Left cardiac atrium (tissue), 4 donors: ENCODE data around the gene WDR19. TPM values are rescaled to one million over a fixed set of nuclear protein-coding genes. Genes with fewer than 3 reads are reported as not detected.
A peak's percentile ranks its signal among the peaks of the same experiment; 100 is the strongest.
"Not testable (repeated sequence)": the region's sequence is repeated elsewhere in the genome, so short reads cannot be mapped to it uniquely, and the experiment has no call there.

Experiments
- ATAC-seq, 2 donors: fragments of 200-7000 bp; cut with Tn5 transposase; one replicate each; pipeline ENCODE4 v1.9.1; 2020; ENCODE audit warnings: mild to moderate bottlenecking in 2 of 2, moderate library complexity in 2 of 2
- DNase-seq: peaks from one replicate; pipeline ENCODE4 v3.0.0-alpha.2; 2020
- intact Hi-C, 2 donors: fragments of 100-400 bp; cut with DNase I; formaldehyde crosslinking; loops; one replicate each; pipeline versions ENCODE4 v1.14.1 to v1.15.1; 2022 to 2023
- total RNA-seq, 2 donors: library from RNA; stranded (reverse); fragmentation: NEBNext Ultra II Directional; extraction: Animal tissue kit (Norgen Biotek cat#: 25700); gene quantifications; one replicate each; pipeline ENCODE4 v1.2.1, GENCODE V29; 2021
- donor health status: DM: no; HTN: yes; CAD: no.
- donor health status: DM: no; HTN: yes; CAD: no; lungs with severe emphysema.
- donor health status: DM: yes; HTN: yes; CAD: no.
- donor health status: Dilated cardiomyopathy.

The WDR19 gene
- total RNA-seq, 2 donors from 2014 or later = 11.1 to 11.6 TPM

DNA sequence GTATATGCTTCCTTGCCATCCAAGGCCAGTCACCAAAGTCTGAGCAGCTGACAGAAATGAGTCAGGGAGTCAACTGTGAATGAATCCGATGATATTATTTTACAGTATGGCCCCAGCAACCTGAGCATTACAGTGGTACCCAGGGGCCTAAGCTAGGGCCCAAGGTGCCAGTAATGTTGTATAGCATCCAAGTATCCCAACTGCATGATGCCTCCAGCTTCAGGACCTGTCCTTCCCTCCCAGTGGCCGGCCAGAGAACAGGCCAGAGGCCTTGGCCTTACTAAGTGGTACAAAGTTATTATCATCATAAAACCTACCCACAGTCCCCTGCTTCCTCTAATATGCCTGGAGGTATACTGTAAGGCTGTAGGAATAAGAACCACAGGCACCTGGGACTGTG lies 103.9 kb downstream of the WDR19 start:
- ATAC-seq (no peak), DNase-seq (no peak)
- intact Hi-C loops = no loop called here

DNA sequence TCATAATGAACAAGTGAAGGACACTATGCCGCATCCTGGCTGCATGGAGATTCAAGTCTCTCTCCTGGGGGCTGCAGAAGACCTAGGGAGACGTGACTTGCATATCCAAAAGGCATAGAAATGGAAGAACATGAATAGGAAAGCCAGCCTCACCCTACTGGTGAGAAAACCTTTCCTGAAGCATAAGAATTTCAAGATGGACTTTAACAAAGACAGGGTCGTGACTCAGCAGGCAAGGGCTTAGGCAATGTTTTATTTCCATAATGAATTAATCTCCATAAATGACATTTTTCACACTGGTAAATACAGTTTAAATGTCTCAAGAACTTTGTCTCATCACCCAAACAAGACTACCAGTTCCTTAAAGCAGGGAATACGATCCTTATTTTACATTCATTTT lies 104.9 kb downstream of the WDR19 start:
- DNase-seq = no peak
- intact Hi-C loops = no loop called here
- ATAC-seq = no peak

DNA sequence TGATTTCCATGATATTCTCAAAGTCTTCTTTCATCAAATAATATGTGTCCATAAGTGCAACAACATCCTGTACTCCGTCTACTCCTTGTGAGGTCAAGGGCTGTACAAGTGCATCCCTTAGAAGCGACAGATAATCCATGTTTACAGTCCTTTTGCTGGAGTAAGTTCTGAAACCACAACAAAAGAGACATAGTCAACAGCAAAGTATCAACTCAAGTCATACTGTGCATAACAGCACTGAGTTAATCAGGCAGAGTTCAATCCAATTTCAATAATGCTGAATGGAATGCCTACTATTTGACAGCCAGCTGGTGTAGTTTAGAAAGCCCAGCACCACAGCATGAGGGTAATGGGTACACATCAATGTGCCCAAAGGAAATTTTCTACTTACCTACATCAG lies 109.4 kb downstream of the WDR19 start:
- ATAC-seq = no peak
- DNase-seq = no peak
- intact Hi-C loops = no loop called here

DNA sequence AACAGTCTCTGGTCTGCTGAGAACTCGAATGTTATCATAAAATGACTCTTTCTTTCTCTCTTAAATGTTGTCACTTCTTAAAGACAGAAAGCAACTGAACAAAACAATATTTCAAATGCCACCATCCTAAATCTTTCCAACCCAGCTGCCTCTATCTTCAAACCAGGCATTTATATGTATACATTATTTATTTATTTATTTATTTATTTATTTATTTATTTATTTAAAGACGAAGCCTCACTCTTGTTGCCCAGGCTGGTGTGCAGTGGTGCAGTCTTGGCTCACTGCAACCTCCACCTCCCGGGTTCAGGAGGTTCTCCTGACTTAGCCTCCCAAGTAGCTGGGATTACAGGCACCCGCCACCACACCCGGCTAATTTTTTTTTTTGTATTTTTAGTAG lies 110.1 kb downstream of the WDR19 start:
- DNase-seq, intact Hi-C loops, ATAC-seq: not testable (repeated sequence)

DNA sequence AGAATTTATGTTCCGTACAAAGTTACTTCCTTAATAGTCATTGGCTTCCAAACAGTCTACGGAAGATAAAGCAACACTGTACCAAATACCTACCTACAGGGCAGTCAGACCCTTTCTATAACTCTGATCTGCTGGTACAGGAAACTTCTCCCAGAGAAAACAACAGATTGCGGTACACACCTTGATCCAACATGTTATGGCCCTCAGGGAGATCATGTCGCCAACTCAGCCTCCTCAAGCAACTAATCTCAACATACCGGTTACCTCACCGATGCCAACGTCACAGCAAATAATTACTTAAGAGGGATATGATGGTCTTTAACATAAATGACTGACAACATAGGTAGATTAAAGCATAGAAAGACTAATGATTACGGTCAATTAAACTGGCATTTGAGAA lies 113.5 kb downstream of the WDR19 start:
- DNase-seq = no peak
- ATAC-seq = no peak
- intact Hi-C loops = no loop called here

DNA sequence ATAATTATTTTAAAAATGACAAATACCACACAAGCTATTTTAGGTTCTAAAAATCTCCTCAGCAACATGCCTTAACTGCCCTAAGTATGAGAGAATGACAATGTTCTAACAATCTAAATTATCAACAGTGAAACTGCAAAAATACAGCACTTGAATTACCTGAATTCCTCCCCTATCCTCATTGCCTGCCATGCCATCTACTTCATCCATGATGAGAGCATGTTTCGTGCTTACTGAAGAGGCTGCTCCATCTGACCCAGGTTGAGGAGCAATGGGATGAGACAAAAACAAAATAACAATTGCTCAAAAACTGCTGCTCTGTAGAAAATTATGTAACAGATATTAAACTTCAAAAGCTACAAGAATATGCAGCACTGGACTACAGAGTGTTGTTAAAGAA lies 120.6 kb downstream of the WDR19 start:
- intact Hi-C loops = no loop called here
- DNase-seq = no peak
- no peak for ATAC-seq

DNA sequence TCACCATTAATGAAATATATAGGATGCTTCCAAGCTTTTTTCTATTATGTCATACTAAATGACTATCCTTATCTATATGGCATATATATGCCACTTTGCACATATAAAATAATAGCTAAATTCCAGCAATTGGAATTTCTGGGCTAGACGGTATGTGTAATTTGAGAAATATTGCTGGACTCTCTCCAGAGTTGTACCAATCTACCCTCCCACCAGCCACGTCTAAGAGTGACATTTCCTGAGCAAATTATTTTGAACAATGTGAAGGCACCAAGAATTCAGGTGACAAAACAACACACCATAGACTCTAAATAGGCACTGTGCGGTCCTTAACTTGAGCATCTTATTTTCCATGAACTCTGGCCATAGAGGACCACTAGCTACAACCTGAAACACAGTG lies 121.5 kb downstream of the WDR19 start:
- intact Hi-C loops = no loop called here
- ATAC-seq (no peak), DNase-seq (no peak)

DNA sequence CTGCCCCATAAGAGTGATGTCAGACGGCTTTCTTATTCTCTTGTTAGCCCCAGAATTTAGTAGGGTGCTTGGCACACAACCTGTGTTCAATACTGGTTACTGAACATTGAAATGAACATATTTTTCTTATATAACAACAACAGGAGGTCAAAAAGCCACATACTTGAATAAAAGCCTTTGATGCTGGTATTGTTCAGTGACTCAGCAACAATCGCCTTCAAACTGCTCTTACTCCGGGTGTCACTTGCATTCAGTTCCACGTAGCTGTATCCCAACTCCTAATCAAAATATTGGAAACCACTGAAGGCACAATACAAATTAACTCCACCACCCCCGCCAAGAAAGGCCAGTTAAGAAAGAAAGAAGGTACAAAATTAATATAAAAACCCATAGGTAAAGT lies 122.3 kb downstream of the WDR19 start:
- ATAC-seq = no peak
- no peak for DNase-seq
- intact Hi-C loops = no loop called here

DNA sequence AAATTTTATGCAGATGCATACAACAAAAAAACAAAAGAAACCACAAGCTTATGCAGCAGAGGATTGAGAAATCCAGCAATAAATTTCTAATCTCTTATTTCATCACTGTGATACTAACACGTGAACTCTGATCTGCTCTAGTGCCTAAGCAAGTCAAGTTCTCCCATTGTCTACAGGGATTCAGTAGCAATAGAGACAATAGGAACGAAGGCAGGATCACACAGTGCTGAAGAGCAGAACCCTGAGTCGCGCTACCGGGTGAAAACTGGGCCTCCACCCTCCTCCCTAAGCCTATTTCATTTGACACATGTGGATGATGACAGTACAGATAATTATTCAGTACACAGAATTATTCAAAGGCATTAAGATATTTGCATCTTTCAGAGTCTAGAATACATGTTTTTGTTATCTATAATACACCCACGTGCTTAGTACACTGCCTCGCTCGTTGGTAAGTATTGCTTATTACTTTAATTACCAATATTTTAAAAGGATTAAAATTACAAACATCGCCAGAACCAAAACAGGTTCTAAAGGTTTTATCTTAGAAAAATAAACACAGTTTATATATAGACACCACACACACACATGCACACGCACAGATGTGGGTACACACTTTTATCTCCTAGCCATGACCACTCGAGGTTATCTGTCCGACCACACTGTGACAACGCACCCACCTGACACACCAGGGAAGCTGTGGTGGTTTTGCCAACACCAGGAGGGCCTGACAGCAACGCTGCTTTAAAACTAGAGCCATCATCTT lies 123.8 kb downstream of the WDR19 start:
- DNase-seq (no peak), ATAC-seq (peak; percentile 71 to 80)
- intact Hi-C loops = no loop called here

DNA sequence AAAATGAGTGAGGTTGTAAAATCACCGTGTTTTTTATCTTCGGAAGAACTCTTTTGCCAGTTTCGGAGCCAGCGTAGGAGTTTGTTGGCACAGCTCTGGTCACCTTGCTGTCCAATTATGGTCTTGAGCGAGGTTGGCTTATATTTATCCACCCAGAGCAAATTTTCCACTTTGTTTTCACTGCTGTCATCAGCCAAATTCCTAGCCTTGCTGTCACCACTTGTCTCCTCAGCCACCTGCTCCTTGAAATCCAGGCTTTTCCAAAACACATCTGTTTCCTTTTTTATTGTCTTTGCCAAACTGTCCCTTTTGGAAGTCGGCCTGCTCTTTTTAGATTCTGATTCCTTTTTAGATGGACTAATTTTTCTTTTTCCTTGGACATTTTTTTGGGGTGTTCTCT lies 126.3 kb downstream of the WDR19 start:
- intact Hi-C loops = no loop called here
- DNase-seq (no peak), ATAC-seq (peak; percentile 73 to 77)

DNA sequence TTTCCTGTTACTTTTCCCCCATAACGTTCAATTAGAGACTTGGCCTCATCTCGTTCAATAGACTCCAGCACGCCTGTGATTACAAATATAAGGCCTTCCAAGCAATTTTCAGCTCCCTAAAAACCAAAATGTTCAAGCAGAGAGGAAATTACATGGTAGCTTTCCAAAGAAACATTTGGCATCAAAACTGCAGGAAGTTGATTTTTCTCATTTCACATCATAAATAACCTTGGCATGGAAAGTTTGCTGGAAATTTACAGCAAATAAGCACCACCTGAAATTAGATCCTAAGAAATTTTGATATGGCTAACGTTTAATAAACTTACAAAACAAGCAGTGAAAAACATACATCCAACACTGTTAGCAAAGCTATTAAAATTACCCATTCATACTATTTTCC lies 130.5 kb downstream of the WDR19 start:
- ATAC-seq = no peak
- intact Hi-C loops = loop anchor here in 1 of 2 donors (10.0 kb wide), 1 partner anchor 132 kb away; no protein-coding TSS in a partner anchor
- DNase-seq = no peak

DNA sequence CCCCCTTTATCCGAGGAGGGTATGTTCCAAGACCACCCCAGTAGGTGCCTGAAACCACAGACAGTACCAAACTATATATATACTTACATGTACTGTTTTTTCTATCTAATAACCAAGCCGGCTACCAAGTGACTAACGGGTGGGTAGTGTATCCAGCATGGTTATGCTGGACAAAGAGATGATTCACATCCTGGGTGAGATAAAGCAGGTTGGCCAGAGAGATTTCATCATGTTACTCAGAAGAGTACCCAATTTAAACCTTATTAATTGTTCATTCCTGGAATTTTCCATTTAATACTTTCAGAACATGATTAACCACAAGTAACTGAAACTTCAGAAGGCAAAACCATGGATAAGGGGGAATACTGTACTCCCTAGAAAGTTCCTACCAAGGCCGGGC lies 137.3 kb downstream of the WDR19 start:
- DNase-seq (no peak), ATAC-seq (peak in 1 of 2 donors; percentile 86)

DNA sequence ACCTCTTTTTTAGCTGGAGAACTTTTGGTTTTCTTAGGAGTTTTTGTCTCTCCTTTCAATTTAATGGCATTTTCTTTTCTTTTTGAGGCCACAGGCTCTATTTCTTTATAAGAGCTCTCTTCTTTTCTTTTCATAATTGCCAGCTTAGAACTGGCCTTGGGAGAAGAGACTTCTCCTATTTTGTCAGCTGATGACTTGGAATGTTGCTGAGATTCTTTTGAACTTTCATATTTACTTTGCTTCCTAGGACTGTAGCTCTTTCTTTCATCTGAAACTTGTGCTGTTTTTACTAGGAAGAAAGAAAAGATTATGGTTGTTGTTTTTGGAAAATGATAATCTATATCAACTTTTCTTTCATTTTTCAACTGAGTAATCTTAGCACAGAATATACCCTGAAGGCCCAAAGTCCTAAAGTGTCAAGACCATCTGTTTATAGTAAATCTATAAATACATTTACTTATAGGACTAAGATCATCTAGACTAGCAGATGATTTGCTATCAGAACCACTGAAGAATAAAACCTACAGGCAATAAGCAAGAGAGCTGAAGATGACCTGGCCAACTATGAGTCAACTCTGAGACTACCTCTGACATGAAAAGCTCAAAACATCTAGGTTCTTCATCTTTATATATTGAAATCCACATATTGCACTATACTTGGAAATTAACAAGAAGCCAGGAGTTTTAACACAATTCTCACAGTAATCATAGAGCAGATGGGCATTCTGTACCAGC lies 138.2 kb downstream of the WDR19 start:
- intact Hi-C loops = no loop called here

More for the DNA sequence above, 137.3 kb downstream of the WDR19 start:
- intact Hi-C loops = loop anchor here in 1 of 2 donors (10.0 kb wide), 1 partner anchor 125 kb away; no protein-coding TSS in a partner anchor

DNA sequence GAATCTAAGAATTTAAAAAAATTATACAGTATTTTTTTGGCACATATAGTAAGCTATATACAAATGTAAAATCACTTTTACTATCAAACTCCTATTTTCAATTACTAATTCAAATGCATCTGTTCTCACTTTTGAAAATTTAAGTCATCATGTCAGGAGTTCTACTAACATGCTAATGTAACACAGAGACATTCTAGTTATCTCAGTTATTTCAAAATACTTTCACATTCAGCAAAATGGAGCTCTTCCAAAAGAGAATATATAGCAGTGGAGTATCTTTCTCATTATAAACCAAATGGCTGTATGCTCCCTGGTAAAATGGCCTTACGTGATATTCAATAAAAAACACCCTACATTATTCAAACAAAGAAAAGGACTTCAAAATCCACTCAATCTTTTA lies 141.5 kb downstream of the WDR19 start:
- no peak for ATAC-seq
- no peak for DNase-seq
- intact Hi-C loops = no loop called here

More for the DNA sequence above, 138.2 kb downstream of the WDR19 start:
- DNase-seq (no peak), ATAC-seq (peak in 1 of 2 donors; percentile 30)

DNA sequence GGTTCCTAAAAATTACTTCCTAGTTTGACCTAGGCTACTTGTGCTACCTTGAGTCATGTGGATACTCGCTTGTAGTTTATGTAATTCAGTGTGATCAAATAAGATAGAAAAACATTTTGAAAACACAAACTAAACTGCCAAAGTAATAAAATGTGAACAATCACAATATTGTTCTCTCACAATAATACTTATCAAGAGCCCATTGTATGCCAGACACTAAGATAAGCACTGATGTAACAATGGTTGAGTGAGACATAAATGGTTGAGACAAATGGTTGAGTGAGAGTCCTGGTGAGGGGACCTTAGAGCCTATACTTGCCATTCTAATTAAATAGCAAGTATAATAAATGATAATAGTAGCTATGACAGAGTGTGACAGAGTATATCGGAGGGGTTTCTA lies 142.1 kb downstream of the WDR19 start:
- no peak for ATAC-seq
- intact Hi-C loops = no loop called here
- no peak for DNase-seq

DNA sequence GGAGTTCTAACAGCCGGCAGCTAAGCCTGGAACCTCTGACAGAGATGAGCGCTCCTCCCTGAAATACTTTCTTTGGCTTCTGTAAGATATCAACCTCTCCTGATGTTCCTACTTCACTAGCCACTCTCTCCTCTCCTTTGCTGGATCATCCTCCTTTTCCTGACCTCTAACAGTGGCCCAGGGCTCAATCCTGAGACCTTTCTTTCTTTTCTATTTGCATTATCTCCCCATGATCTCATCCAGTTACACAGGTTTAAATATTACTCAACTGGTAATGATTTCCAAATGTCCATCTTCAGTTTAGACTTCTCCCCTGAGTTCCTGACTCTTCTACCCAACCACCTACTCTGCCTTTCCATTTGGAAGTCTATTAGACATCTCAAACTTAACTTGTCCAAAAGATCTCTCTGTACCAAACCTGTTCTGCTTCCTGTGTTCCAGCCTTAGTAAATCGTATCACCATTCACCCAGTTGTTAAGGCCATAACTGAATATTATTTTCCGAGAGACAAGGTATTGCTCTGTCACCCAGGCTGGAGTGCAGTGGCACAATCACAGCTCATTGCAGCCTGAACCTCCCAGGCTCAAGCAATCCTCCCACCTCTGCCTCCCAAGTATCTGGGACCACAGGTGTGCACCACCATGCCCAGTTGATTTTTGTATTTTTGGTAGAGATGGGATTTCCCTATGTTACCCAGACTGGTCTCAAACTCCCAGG lies 142.7 kb downstream of the WDR19 start:
- intact Hi-C loops = no loop called here
- ATAC-seq (no peak), DNase-seq (no peak)

DNA sequence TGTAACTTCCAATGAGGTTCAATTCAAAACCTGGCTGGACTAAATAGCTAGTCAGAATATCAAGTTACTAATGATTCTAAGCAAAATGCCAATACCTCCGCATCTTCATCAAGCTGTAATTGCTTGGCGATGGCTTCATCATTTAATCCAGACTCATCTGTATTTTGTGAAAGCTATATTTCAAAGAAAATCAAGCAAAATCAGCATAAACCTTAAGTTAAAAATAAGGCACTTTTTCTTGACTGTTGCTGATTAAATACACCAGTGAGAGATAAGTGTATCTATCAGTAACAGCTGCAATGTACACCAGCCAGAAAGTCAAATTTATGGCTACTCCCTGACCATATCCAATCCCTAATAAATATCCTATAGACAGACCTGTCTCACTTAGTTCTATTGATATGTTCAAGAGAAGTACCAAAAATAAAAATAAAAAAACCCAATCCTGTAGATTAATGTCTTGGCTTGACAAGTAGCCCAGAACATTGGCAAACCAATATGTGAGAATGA lies 144.2 kb downstream of the WDR19 start:
- intact Hi-C loops = no loop called here
- ATAC-seq (no peak), DNase-seq (no peak)

DNA sequence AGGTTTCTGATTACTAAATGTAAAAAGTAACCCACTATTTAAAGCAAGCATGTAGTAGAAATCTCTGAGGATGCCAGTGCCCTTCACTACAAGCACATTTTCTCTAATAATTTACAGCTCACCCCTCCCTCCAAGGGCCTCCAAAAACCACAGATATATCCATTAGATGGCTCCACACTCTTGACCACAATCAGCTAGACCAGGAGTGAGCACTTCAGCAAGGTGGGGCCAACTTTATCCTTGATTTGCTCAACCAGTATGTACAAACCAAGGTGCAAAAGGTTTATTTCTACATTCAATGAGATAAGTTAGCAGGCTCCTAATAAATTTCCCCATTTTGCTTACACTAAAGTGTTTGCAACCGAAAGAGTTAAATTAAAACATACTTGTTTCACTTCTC lies 148.0 kb downstream of the WDR19 start:
- intact Hi-C loops = no loop called here
- DNase-seq (no peak), ATAC-seq (no peak)

DNA sequence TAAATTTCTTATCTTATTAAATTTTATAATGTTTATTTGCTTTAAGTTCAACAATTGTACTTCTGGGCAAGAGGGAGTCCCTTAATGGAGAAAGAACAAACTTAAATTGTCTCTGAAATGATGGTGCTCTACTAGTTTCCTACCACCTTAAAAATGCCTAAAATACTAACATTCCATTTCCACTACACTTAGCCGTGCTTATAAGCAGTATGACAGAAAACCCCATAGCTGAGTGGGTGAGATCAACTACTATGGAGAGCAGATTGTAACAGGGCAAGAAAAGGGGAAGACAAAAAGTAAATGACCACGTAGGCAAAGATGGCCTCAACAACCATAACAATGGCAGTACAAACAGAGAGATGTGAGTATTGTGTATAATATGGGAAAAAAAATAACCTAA lies 148.9 kb downstream of the WDR19 start:
- no peak for ATAC-seq
- intact Hi-C loops = no loop called here
- no peak for DNase-seq
